Renal cortical epithelial cell (primary cell): ENCODE measurements around the gene ATP8B4. TPM values are rescaled to one million over a fixed set of nuclear protein-coding genes. Genes with fewer than 3 reads are reported as not detected.

Experiments
- DNase-seq: peaks from one replicate; pipeline ENCODE4 v3.0.0-alpha.2; 2011; ENCODE audit warnings: low read depth
- total RNA-seq: library from RNA; depleted of rRNA; stranded (reverse); fragments of >200 nt; gene quantifications from 2 replicates; pipeline ENCODE4 v1.2.3, GENCODE V29; 2014

ATP8B4 gene
- total RNA-seq, 1 donor from 2014 or later = 0.30 TPM

DNA sequence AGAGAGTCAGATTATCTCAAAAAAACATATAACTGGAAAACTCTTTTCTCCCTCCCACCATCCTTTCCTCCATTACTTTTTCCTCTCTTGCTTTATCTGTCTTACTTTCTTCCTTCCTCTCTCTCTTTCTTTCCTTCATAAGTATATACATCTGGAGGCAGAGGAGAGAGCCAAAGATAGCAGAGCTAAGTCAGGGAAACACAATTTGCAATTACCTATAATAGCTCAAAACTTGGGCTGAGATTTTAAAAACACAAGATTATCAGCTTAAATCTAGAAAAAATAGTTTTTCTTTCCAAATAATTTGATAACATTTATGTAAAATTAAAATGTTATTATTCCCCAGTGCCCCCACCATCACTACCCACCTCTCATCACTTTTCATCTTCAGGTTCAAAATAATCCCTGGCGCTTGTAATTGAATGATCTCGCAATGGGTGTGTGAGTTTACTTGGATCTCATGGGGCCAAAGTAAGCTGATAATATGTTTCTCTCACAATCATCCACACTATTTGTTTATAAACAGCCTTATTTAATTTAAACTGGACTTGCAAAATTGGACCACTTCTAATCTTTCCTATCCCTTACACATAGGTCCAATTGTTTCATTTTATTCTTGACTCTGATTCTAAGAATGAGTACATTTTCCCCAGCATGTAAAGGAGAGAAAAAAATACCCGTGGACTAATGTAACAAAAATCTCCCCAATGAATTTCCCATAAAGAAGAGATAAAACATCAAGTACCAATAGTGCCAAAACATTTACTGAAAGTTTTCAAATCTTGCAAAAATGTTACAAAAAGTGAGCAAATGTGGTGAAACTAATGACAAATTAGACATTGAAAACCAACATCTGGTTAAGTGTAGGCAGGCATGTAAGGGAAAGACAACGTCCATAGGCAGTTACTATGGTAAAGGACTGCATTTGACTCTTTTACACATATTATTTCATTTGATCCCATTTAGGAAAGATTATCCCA is 261.2 kb downstream of the ATP8B4 start:
- no peak for DNase-seq

DNA sequence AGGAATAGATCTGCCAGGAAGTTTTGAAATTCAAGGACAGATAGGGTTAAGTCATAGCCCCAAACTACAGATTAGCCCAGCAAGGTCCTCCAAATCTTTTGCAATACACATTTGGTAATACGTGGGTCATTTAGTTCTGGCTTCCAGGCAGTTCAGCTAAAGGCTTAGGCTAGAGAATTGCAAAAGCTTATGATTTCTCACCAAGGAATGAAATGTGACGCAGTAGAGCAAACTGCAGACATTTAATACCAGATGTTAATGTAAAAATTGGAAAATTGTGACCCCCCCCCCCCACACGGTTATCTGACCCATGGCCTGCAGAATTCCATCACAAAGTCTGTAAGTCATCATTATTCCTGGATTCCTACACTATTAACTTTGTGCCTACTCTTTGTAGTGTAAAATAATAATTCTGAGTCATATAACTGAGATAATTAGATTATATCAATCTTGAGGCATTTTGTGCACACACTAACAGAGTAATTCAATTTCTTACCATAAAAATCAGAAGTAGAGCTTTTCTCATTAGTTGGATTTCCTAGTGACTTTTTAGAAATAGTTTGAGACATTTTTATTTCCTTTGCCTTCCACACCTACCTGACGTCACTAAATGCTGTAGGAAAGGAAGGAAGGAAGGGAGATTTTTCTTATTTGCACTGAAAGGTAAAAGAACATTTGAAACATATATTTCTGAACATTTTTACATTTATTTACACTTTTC is 263.0 kb downstream of the ATP8B4 start:
- DNase-seq = no peak

DNA sequence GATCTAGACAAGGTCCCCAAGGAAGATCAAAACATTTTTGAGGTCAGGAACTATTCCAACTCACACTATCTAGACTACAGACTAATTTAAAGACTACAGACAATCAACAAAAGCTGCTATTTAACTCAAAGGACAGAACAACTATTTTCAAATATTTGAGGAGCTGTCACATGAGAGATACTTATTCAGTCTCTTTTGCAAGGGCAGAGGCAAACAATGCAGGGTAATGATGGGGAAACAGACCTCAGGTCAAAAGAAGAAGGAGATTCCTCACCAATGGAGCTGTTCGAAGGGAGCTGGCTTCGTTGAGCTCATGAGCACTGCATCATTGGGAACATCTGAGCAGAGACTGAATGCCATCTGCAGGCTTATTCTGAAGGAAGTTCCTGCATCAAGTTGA is 266.3 kb downstream of the ATP8B4 start:
- no peak for DNase-seq

DNA sequence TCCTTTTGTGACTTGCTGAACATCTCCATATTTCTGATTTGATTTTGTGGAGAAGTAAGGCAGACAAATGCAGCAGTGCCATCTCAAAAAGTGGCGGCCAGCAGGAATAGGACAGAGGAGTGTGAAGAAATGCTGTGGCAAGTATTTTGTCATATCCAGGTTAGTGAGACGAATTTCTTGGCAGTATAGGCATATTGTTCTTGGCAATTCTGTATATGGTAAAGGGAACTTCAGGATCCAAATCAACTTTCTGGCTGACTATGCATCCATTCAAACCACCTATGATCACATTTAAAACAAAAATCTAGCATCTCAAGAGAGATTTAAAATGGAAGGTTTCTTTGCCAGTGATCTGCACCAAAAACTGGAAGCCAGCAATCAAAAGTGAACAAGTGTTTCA is 270.2 kb downstream of the ATP8B4 start:
- DNase-seq = no peak

DNA sequence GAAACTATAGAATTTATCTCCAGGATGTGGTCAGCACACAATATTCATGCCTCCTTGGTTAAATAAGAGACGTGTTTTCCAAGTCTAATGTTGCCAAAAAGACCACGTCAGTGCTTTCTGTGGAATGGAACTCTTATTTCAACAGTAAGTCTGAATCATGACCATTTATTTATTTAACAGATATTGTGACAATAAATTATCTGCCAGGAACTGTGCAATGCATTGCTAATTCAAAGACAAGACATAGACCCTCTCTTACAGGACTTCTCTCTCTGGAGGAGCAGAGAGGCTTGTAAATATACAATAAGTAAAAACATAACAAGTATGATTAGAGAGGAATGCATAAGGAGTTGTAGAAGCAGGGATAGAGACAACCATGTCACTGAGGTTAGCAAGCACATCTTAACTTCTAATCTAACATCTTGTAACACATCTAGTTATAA is 270.7 kb downstream of the ATP8B4 start:
- no peak for DNase-seq

DNA sequence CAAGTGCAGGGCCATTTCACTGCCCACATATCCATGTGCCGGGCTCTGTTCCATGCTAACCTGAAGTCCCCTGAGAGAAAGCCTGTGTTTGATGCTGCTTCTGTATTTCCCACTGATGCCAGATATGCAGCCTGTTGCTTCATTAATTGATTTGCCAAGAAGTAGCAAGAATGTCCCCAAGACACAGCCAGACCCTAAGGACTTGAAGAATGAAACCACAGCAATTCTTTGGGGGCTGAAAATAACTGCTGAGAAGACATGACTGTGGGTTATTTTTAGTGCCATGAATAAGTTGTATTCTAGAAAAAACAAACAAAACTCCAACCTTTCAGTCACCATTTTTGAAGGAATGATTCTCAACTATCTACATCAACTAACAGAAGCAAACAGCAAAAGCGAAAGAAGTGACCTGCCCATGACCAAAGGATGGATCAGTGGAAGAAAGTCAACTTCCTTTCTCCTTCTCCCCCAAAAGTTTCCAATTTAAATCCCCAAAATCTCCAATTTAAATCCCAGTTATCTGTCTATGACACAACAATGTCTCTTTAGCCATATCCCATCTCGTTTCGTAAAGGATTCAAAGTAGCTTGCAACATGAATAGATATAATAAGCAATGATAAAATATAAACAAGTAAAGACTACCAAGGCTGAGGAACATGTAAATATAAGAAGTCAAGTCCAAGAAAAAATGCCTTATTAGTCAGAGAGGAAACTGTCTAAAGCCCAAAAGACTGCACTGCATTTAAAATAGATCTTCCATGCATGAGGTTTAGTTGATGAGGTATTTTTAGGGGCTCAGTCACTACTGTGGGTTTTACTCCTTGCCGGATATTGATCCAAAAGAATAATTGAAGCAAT is 271.4 kb downstream of the ATP8B4 start:
- DNase-seq = no peak

DNA sequence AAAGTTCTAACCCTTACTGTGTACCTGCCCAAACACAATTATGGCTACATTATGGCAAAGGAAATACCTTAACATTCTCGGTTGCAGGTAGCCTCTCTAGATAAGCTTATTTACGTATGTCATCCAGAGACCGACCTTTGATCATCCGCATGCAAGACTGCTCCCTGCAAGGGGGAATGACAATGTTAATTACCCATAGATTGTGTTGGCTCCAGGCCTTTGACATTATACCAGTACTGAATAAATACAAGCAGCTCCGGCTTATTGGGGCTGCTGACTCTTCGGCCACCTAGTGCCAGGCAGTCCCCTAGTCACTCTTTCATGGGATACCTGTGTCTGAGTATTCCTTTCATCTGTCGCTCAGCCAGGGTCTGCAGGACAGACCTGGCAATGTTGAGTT is 274.6 kb downstream of the ATP8B4 start:
- no peak for DNase-seq

DNA sequence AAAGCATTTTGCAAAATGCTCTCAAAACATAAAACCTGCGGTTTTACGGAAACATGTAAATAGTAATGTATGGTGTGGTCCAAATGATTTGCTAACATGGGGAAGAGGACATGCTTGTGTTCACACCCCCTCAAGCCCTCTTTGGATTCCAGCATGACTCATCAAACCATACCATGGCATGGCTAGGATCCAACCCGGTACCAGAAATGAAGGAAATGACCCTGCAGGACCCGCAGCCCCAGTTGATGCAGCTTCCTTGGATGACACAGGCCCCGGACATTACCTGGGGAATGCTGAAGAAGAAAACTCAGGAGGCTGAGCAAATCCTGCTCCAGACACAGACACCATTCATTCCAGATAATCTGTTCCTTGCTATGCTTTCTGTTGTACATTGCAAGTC is 275.3 kb downstream of the ATP8B4 start:
- no peak for DNase-seq

DNA sequence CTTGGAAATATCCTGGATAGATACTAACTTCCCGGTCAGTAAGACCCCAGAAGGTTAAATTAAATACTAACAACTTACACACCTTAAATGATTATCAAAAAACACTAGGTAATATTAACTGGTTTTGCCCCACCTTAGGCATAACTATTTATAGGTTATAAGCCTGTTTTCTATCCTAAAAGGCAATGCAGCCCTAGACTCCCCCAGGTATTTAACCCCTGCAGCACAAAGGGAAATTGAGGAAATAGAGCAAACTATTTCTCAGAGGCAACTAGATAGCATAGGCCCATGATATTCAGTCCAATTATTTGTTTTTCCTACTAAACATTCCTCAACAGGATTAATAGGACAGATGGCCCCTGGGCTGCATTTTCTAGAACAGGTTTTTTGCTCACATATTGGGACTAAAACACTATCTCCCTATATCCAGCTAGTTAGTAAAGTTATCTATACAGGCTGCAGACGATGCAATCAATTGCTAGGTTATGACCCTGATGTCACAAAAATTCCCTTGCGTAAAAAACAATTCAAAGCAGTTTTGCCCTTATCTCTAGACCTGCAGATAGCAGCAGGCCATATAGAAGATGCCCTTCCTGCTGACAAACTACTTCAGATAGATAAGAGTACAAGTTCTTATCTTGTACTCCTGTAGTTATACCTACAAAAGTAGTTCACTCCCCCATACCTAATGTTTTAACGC is 276.9 kb downstream of the ATP8B4 start:
- no peak for DNase-seq

DNA sequence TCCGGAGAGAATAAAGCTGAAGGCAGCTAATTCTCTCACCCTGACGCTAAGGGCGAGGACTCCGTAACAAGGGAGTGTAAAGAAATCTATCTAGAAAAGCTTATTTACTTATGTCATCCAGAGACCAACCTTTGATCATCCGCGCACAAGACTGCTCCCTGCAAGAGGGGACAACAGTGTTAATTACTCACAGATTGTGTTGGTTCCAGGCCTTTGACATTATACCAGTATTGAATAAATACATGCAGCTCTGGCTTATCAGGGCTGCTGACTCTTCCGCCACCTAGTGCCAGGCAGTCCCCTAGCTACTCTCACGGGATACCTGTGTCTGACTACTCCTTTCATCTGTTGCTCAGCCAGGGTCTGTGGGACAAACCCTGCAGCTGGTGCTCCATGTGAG is 286.5 kb downstream of the ATP8B4 start:
- peak; percentile 44 for DNase-seq

DNA sequence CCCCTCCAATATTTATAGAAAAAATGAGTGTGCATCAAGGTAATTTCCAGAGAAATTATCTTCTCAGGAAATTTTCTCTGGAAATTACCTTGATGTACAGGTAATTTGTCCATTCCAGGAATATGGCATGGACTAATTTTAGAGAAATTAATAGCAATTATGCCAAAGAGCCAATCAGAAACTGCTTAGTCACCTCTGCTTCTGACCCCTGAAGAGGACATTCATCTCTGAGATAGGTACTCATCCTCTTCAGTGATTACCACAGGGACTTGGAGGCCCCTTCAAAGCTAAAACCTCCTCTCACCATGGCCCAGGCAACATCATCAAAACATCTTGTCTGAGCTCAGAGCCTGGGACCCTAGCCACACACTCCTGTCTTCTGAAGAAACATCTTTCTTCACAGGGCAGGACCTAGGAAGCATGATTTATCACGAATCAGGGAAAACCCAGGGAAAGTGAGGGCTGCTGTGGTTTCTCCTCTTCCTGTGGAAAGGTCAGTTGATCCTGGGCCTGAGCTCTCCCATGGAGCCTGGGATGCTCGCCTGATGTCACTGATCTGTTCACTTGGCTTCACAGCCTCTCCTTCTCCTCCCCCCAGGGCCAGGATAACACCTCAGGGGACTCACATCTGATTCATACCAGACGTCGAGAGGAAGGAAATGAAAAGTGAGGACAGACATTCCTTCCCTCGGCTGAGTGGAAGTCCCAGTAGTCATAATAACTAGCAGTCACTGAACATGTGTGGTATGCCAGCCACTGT is 287.6 kb downstream of the ATP8B4 start:
- peak; percentile 73 for DNase-seq

DNA sequence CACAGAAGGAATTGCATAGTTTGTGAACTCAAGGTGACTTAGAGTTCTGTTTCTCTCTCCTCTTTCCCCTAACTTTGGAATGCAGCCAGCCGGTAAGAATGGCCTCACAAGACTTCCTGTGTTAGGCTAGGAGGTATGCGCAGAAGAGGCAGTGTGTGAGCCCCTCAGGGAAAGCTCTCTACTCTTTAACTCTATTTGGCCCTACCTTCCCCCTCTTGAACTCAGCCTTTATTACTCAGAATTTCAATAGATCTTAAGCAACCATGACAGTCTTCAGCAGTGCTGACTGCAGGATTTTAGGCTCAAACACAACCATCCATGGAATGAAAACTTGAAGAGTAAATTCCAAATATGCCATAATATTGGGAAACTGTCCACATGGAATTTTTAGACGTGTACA is 288.6 kb downstream of the ATP8B4 start:
- peak; percentile 78 for DNase-seq

DNA sequence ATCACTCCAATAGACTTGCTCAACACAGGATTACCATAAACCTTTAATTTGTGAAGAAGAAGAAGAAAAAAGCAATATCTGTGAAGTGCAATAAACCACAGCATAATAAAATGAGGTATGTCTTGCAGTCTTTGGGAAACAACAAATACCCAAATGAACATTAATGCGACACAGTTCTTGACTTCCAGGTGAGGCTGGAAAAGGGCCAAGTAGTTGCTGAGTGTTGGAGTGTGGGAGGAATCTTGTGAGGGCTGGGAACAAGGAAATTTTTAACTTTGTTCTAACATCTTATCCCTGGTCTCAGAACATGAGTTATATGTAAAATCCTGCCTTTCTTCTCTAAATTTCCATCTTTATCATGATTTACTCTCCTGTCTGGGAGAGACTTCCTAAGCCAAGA is 291.7 kb downstream of the ATP8B4 start:
- peak; percentile 67 for DNase-seq

DNA sequence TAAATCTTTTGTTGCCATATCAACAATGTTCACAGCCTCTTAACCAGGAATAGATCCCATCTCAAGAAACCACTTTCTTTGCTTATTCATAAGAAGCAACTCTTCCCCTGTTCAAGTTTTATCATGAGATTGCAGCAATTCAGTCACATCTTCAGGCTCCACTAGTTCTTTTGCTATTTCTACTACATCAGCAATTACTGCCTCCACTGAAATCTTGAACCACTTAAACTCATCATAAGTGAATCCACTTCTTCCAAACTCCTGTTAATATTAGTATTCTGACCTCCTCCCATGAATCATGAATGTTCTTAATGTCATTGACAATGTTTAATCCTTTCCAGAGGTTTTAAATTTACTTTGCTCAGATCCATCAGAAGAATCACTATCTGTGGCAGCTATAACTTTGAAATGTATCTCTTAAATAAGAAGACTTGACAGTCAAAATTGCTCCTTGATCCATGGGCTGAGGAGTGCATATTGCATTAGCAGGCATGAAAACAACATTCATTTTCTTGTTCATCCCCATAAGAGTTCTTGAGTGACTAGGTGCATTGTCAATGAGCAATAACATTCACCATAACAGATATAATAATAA is 292.3 kb downstream of the ATP8B4 start:
- no peak for DNase-seq

DNA sequence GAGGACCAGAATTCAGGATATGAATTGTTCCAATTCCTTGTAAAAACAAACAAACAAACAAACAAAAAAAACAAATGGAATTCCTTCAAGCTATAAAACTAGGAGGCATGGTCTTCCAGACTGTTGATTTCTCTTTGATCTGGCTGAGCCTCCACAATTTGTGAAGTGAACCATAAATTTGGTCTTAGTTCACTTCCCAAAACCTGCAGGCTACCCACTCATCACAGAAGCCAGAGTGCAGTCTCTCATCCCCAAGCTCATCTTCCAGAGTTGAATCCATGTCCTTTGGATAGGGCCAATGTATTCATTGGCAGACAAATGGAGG is 294.3 kb downstream of the ATP8B4 start:
- no peak for DNase-seq

DNA sequence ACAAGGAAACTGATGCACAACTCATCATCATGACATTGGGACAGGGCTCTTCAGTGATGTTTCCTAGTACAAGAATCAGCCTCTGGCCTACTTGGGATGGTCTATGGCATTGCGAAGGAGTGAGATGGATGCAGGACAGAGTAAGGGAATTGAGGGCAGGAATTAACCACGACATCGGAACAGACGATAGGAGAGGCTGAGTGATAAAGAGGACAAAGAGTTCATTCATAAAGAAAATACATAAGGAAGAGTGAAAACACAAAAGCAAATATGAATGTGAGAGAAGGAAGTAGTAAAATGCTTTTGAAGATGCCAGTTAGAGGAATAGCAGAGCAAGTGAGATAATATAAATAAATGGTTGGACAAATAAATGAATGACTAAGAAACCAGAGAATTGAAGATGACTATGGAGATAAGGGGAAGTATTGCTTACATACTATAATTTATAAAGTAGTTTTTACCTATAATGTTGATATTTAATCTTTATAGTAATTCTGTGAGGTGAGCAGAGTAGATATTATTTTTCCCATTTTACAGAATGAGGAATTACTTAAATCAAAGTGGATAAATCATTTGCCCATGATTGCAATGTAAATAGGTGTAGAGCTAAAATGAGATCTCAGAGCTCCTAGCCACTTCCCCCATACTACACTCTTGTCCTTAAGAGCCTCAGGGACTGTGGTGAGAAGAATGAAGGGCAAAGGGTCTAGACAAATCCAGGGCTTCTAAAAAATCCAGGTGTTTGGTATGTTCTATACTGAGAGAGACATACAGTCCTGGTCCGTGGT is 294.9 kb downstream of the ATP8B4 start:
- no peak for DNase-seq

DNA sequence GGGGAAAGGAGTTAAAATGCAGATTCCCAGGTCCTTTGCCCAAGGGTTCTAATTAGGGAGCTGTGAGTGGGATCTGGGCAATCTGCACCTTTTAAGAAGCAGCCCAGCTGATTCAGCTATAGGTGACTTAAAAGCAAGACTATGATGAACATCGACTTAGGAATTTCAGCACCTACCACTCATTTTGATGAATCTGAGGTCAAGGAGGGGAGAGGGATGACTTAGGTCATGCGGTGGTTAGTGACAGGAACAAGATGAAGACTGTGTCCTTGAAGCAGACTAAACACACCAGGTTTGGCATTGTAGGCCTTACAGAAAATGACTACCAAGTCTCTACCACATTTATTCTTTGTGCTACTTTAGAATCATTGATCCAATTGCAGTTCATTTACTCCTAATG is 301.9 kb downstream of the ATP8B4 start:
- no peak for DNase-seq

DNA sequence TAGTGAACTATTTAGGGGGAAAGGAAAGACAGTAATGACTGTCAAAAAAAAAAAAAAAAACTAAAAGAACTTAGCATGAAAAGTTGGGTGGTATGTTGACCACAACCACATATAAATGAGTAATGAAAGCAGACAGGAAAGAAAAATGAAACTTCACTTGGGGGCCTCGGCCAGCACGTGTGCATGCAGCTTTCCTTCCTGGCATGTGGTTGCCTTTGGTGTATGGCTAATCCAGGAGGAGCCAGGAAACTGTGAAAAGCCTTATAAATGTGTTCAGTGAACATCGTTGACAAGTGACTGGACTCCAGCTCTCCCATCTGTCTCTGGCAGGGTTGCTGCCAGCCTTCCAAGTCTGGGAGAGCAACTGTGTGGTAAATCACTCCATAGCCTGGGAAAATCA is 303.1 kb downstream of the ATP8B4 start:
- peak; percentile 18 for DNase-seq

DNA sequence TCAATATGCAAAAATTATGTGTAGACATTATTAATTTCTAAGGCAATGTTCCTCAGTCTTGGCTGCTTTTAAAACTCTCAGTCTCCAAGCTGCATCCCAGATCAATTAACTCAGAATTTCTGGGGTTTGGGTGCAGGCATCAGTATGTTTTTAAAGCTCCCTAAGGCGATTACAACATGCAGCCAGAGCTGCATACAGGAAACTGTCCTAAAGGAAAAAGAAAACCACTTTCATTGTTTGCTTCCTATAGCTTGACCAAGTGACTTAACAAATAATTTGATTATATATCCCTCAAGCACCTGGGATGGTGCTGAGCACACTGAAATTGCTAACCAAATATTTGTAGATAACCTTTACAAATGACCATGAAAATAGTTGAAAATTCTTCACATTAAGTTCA is 303.5 kb downstream of the ATP8B4 start:
- DNase-seq = no peak

DNA sequence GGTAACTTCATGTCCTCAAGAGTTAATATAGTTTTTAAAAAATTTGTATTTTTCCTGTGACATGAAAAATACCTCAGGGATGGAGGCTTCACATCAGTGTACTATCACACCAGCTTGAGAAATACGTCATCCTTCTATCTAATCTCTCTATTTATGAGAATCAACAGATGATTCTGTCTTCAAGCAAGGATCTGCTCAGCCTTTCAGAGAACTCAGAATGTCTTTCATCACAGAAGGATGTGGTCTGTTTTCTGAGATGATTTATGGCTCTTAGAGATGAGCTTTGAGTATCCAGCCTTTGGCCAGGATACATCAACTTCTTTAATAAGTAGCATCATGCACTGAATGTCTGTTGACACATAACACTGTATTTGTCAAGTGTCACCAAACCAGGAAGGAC is 304.3 kb downstream of the ATP8B4 start:
- DNase-seq = no peak
